Stomach smooth muscle (tissue), 2 donors: ENCODE measurements around the gene SMTNL2.
"Not testable (repeated sequence)": the region's sequence is repeated elsewhere in the genome, so short reads cannot be mapped to it uniquely, and the experiment has no call there.

Experiments used
- H3K27ac ChIP-seq: one replicate; pipeline ENCODE4 v1.7.0; 2013; ENCODE audit warnings: mild to moderate bottlenecking, low read length, inconsistent platforms
- H3K27me3 ChIP-seq, 2 donors: one replicate each; pipeline ENCODE4 v1.7.0; 2013; ENCODE audit warnings: low read length in 2 of 2; ENCODE audit not compliant: insufficient read depth in 2 of 2, control insufficient read depth in 1 of 2
- H3K36me3 ChIP-seq, 2 donors: one replicate each; pipeline ENCODE4 v1.7.0; 2013; ENCODE audit warnings: low read length in 2 of 2; ENCODE audit not compliant: control insufficient read depth in 2 of 2, insufficient read depth in 2 of 2
- H3K4me1 ChIP-seq: one replicate; pipeline ENCODE4 v1.7.0; 2013; ENCODE audit warnings: low read length; ENCODE audit not compliant: control insufficient read depth, insufficient read depth
- H3K4me3 ChIP-seq, 2 donors: one replicate each; pipeline ENCODE4 v1.7.0; 2013; ENCODE audit warnings: low read length in 2 of 2
- H3K9ac ChIP-seq, 2 donors: one replicate each; pipeline ENCODE4 v1.7.0; 2013; ENCODE audit warnings: low read length in 2 of 2, mild to moderate bottlenecking in 1 of 2
- H3K9me3 ChIP-seq, 2 donors: one replicate each; pipeline ENCODE4 v1.7.0; 2013; ENCODE audit warnings: low read length in 2 of 2; ENCODE audit not compliant: control insufficient read depth in 2 of 2
- donor health status: healthy.
- donor health status: Pancreatic carcinoma.

SMTNL2 gene

GRCh38 chr17:4622375-4622774, 38.0 kb downstream of the SMTNL2 start:
- no peaks in the 10 kb centered on the region for H3K36me3 ChIP-seq
- H3K4me3 ChIP-seq: no peak overlapping the region
- H3K27me3 ChIP-seq: peaks cover under 1 to 7% of the 10 kb centered on the region in 2 donors
- peaks cover 7% of the 10 kb centered on the region for H3K4me1 ChIP-seq
- no peak overlapping the region for H3K9ac ChIP-seq
- H3K9me3 ChIP-seq: peaks cover 3 to 9% of the 10 kb centered on the region in 2 donors
- no peak overlapping the region for H3K27ac ChIP-seq

- Histone ChIP-seq H3K36me3 (no peaks in the 10 kb centered on the region), H3K27me3 (peaks cover 0 to 3% of the 10 kb centered on the region in 2 donors), H3K9ac (no peak overlapping the region), H3K9me3 (peaks cover 3 to 9% of the 10 kb centered on the region in 2 donors), H3K27ac (no peak overlapping the region), H3K4me1 (peaks cover 7% of the 10 kb centered on the region), H3K4me3 (no peak overlapping the region)
Measured at GRCh38 chr17:4623249-4623648, 38.9 kb downstream of the SMTNL2 start.

GRCh38 chr17:4624451-4624911, 40.2 kb downstream of the SMTNL2 start:
- not testable (repeated sequence) for H3K9me3 ChIP-seq, H3K4me1 ChIP-seq, H3K9ac ChIP-seq, H3K27ac ChIP-seq, H3K36me3 ChIP-seq, H3K4me3 ChIP-seq, H3K27me3 ChIP-seq

- H3K9me3 ChIP-seq: peaks cover 3 to 9% of the 10 kb centered on the region in 2 donors
- H3K27me3 ChIP-seq: peaks cover 0 to 2% of the 10 kb centered on the region in 2 donors
- H3K27ac ChIP-seq: no peak overlapping the region
- no peaks in the 10 kb centered on the region for H3K36me3 ChIP-seq
- peaks cover 7% of the 10 kb centered on the region for H3K4me1 ChIP-seq
- no peak overlapping the region for H3K4me3 ChIP-seq
- H3K9ac ChIP-seq: no peak overlapping the region
Measured at GRCh38 chr17:4625181-4625617, 40.9 kb downstream of the SMTNL2 start.

GRCh38 chr17:4626734-4627256, 42.5 kb downstream of the SMTNL2 start:
- H3K27ac ChIP-seq: no peak overlapping the region
- peaks cover 0 to 4% of the 10 kb centered on the region in 2 donors for H3K27me3 ChIP-seq
- no peak overlapping the region for H3K9ac ChIP-seq
- H3K4me1 ChIP-seq: peaks cover 7% of the 10 kb centered on the region
- H3K9me3 ChIP-seq: peaks cover 3 to 7% of the 10 kb centered on the region in 2 donors
- H3K36me3 ChIP-seq: no peaks in the 10 kb centered on the region
- no peak overlapping the region for H3K4me3 ChIP-seq

- H3K9ac ChIP-seq: no peak overlapping the region
- no peak overlapping the region for H3K27ac ChIP-seq
- peaks cover 0 to 2% of the 10 kb centered on the region in 2 donors for H3K9me3 ChIP-seq
- H3K4me3 ChIP-seq: no peak overlapping the region
- H3K27me3 ChIP-seq: peaks cover 14 to 19% of the 10 kb centered on the region in 2 donors
- H3K4me1 ChIP-seq: no peaks in the 10 kb centered on the region
- no peaks in the 10 kb centered on the region for H3K36me3 ChIP-seq
Measured at GRCh38 chr17:4631431-4631830, 47.1 kb downstream of the SMTNL2 start.

- Histone ChIP-seq H3K9ac (no peak overlapping the region), H3K4me1 (no peaks in the 10 kb centered on the region), H3K27me3 (peaks cover 20 to 21% of the 10 kb centered on the region in 2 donors), H3K4me3 (no peak overlapping the region), H3K36me3 (no peaks in the 10 kb centered on the region), H3K9me3 (peaks cover 0 to 2% of the 10 kb centered on the region in 2 donors), H3K27ac (no peak overlapping the region)
Measured at GRCh38 chr17:4631836-4632580, 47.7 kb downstream of the SMTNL2 start.

GRCh38 chr17:4632581-4632920, 48.2 kb downstream of the SMTNL2 start:
- Histone ChIP-seq H3K27me3 (peaks cover 24 to 25% of the 10 kb centered on the region in 2 donors), H3K36me3 (no peaks in the 10 kb centered on the region), H3K4me3 (no peak overlapping the region), H3K27ac (no peak overlapping the region), H3K9ac (no peak overlapping the region), H3K9me3 (peaks cover 0 to 2% of the 10 kb centered on the region in 2 donors), H3K4me1 (no peaks in the 10 kb centered on the region)

- Histone ChIP-seq H3K4me3 (no peak overlapping the region), H3K4me1 (no peaks in the 10 kb centered on the region), H3K36me3 (no peaks in the 10 kb centered on the region), H3K9ac (no peak overlapping the region), H3K27me3 (peaks cover 25 to 28% of the 10 kb centered on the region in 2 donors), H3K27ac (no peak overlapping the region), H3K9me3 (peaks cover 0 to 2% of the 10 kb centered on the region in 2 donors)
Measured at GRCh38 chr17:4633643-4634042, 49.3 kb downstream of the SMTNL2 start.

GRCh38 chr17:4634976-4635375, 50.6 kb downstream of the SMTNL2 start:
- peaks cover 33% of the 10 kb centered on the region in 2 donors for H3K27me3 ChIP-seq
- H3K36me3 ChIP-seq: no peaks in the 10 kb centered on the region
- H3K4me1 ChIP-seq: no peaks in the 10 kb centered on the region
- H3K9me3 ChIP-seq: peaks cover 0 to 2% of the 10 kb centered on the region in 2 donors
- H3K4me3 ChIP-seq: no peak overlapping the region
- H3K9ac ChIP-seq: no peak overlapping the region
- H3K27ac ChIP-seq: no peak overlapping the region

- Histone ChIP-seq H3K4me1 (no peaks in the 10 kb centered on the region), H3K9me3 (peaks cover 0 to 2% of the 10 kb centered on the region in 2 donors), H3K27ac (no peak overlapping the region), H3K9ac (no peak overlapping the region), H3K4me3 (no peak overlapping the region), H3K27me3 (peaks cover 33% of the 10 kb centered on the region in 2 donors), H3K36me3 (no peaks in the 10 kb centered on the region)
Measured at GRCh38 chr17:4635823-4636375, 51.6 kb downstream of the SMTNL2 start.
